H1 (cell line): ENCODE data around the gene EDEM1. TPM values are rescaled to one million over a fixed set of nuclear protein-coding genes. Genes with fewer than 3 reads are reported as not detected.

Source experiments
- BRCA1 ChIP-seq: IDR thresholded peaks from 2 replicates; pipeline ENCODE4 v1.6.1; 2012; ENCODE audit warnings: low read depth, low read length, improper control_type of control experiment
- CEBPB ChIP-seq: IDR thresholded peaks from 2 replicates; pipeline ENCODE4 v1.6.1; 2012; ENCODE audit warnings: low read depth, low read length
- CREB1 ChIP-seq: IDR thresholded peaks from 2 replicates; pipeline ENCODE4 v1.6.1; 2012; ENCODE audit warnings: inconsistent platforms
- EGR1 ChIP-seq: IDR thresholded peaks from 2 replicates; pipeline ENCODE4 v1.6.1; 2011; ENCODE audit warnings: low read depth, low read length, borderline replicate concordance
- JUND ChIP-seq: IDR thresholded peaks from 2 replicates; pipeline ENCODE4 v1.6.1; 2011; ENCODE audit warnings: mild to moderate bottlenecking, improper control_type of control experiment, low read length
- KDM1A ChIP-seq: fragments of 200-600, 300-600 bp; sonication (generic); IDR thresholded peaks from 2 replicates; pipeline ENCODE4 v1.7.1; 2016; ENCODE audit warnings: mild to moderate bottlenecking, low read length, borderline replicate concordance
- PHF8 ChIP-seq: fragments of 200-600 bp; sonication (generic); conservative IDR thresholded peaks from 2 replicates; pipeline ENCODE4 v1.7.1; 2012; ENCODE audit warnings: low read depth, mild to moderate bottlenecking, inconsistent platforms, low read length, moderate library complexity
- POU5F1 ChIP-seq: IDR thresholded peaks from 2 replicates; pipeline ENCODE4 v1.6.1; 2011; ENCODE audit warnings: low read depth, mild to moderate bottlenecking, low read length, moderate library complexity
- SIN3A ChIP-seq, 2 experiments: IDR thresholded peaks in 1 of 2; conservative IDR thresholded peaks in 1 of 2; 2 replicates each; pipeline ENCODE4 v1.6.1; 2011 to 2012; ENCODE audit warnings: low read length in 2 of 2, improper control_type of control experiment in 1 of 2, low read depth in 1 of 2, mild to moderate bottlenecking in 1 of 2
- SIX5 ChIP-seq: IDR thresholded peaks from 2 replicates; pipeline ENCODE4 v1.6.1; 2011; ENCODE audit warnings: mild to moderate bottlenecking, low read depth, low read length
- polyA plus RNA-seq, 7 experiments: library from polyadenylated mRNA; depleted of rRNA in 3 of 7; stranded (reverse) in 5 of 7; unstranded in 2 of 7; fragments of >200 nt in 5 of 7; fragments of 200-250 nt in 2 of 7; gene quantifications; 1 replicate in 5 of 7; 2 replicates in 1 of 7; 4 replicates in 1 of 7; pipeline versions ENCODE4 v1.2.1 to v1.2.3, GENCODE V29; 2011 to 2013; ENCODE audit warnings: missing spikeins in 2 of 7, mixed read lengths in 2 of 7
- total RNA-seq: library from RNA; stranded (reverse); fragmentation: NEBNext Ultra II Directional; extraction: Animal tissue kit (Norgen Biotek cat#: 25700); gene quantifications from 2 replicates; pipeline ENCODE4 v1.2.1, GENCODE V29; 2021
- TF ChIP-seq, protein P1 (sequence below): IDR thresholded peaks from 2 replicates; pipeline ENCODE4 v1.6.1; 2012; ENCODE audit warnings: inconsistent platforms

Gene EDEM1
- total and polyA plus RNA-seq, 2 of the 8 experiments (the other 6 are each of a cell fraction or from before 2014, with no cell fraction given): 4.8 to 16.4 TPM

DNA sequence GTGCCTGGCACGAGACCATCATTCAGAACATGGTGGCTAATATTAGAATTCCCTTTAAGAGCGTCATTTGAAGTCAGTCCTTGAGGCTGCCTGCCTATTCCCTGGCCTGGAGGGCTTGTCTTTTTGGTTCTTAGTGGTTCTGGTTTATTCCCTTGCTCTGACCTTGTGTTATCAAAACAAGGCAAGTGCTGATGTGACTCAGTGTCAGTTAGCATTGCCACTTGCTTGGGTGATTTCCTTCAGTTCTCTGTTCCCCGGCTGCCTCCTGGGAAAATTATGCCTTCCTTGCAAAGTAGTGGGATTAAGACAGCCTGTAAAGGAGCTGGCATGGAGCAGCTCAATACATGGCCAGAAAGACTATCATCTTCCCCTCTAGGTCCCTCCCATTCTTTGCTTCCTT lies 64.6 kb downstream of the EDEM1 start (continued):
- TF ChIP-seq KDM1A: no peak
- no peak for TF ChIP-seq CREB1
- TF ChIP-seq JUND: no peak
- no peak for TF ChIP-seq POU5F1
- TF ChIP-seq CEBPB: no peak
- no peak for TF ChIP-seq SIX5
- TF ChIP-seq BRCA1: no peak
- TF ChIP-seq EGR1: no peak
- TF ChIP-seq SIN3A (conservative IDR thresholded peaks at IDR 0.05 in 1 of 2, IDR thresholded peaks at IDR 0.05 in 1 of 2; ENCODE audit: low read depth in 1 of 2, low read length in 2 of 2): no peak
- TF ChIP-seq PHF8: no peak
- TF ChIP-seq, protein P1, sequence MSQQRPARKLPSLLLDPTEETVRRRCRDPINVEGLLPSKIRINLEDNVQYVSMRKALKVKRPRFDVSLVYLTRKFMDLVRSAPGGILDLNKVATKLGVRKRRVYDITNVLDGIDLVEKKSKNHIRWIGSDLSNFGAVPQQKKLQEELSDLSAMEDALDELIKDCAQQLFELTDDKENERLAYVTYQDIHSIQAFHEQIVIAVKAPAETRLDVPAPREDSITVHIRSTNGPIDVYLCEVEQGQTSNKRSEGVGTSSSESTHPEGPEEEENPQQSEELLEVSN: no peak
